GM12878 (cell line): ENCODE results near the gene GTF2F2.

Experiments
- E2F4 ChIP-seq: IDR thresholded peaks from 2 replicates; pipeline ENCODE4 v1.6.1; 2012; ENCODE audit warnings: low read depth, low read length, improper control_type of control experiment
- FOS ChIP-seq: IDR thresholded peaks from 3 replicates; pipeline ENCODE4 v1.6.1; 2011; ENCODE audit warnings: borderline replicate concordance; ENCODE audit not compliant: insufficient read length; ENCODE audit errors: extremely low read depth
- KLF5 ChIP-seq: fragments of 450-650 bp; IDR thresholded peaks from 2 replicates; pipeline ENCODE4 v1.6.1; 2014; ENCODE audit warnings: mild to moderate bottlenecking; ENCODE audit not compliant: partially characterized antibody
- MEF2B ChIP-seq: fragments of 450-650 bp; IDR thresholded peaks from 2 replicates; pipeline ENCODE4 v1.6.1; 2018; ENCODE audit warnings: mild to moderate bottlenecking, moderate library complexity; ENCODE audit not compliant: partially characterized antibody, poor library complexity, severe bottlenecking
- MLLT1 ChIP-seq: fragments of 450-650 bp; IDR thresholded peaks from 2 replicates; pipeline ENCODE4 v1.6.1; 2016; ENCODE audit warnings: mild to moderate bottlenecking
- NFYA ChIP-seq: IDR thresholded peaks from 2 replicates; pipeline ENCODE4 v1.6.1; 2011; ENCODE audit warnings: low read depth, mild to moderate bottlenecking, low read length, improper control_type of control experiment, borderline replicate concordance
- POLR2A ChIP-seq: IDR thresholded peaks from 2 replicates; pipeline ENCODE4 v1.6.1; 2011; ENCODE audit warnings: low read depth, mild to moderate bottlenecking, low read length
- REST ChIP-seq: IDR thresholded peaks from 2 replicates; pipeline ENCODE4 v1.6.1; 2012; ENCODE audit warnings: mild to moderate bottlenecking, low read depth, low read length
- SMAD5 ChIP-seq: IDR thresholded peaks from 2 replicates; pipeline ENCODE4 v1.6.1; 2016; ENCODE audit warnings: antibody characterized with exemption, low read depth
- SMC3 ChIP-seq: IDR thresholded peaks from 2 replicates; pipeline ENCODE4 v1.6.1; 2011; ENCODE audit warnings: low read length, improper control_type of control experiment, borderline replicate concordance
- SUZ12 ChIP-seq: fragments of 200-600 bp; sonication (generic); IDR thresholded peaks from one replicate; pipeline ENCODE4 v1.6.1; 2018; ENCODE audit warnings: antibody characterized with exemption, mild to moderate bottlenecking; ENCODE audit not compliant: unreplicated experiment
- TF ChIP-seq, protein P1 (sequence below), 3 experiments: IDR thresholded peaks in 2 of 3; conservative IDR thresholded peaks in 1 of 3; 2 replicates each; pipeline ENCODE4 v1.5.1; 2011; ENCODE audit warnings: low read depth in 3 of 3, low read length in 3 of 3, mild to moderate bottlenecking in 3 of 3, control low read depth in 2 of 3, moderate library complexity in 2 of 3, inconsistent platforms in 1 of 3, mixed read lengths in 1 of 3; ENCODE audit not compliant: control insufficient read depth in 2 of 3, insufficient read depth in 1 of 3; ENCODE audit errors: extremely low read depth in 1 of 3

DNA sequence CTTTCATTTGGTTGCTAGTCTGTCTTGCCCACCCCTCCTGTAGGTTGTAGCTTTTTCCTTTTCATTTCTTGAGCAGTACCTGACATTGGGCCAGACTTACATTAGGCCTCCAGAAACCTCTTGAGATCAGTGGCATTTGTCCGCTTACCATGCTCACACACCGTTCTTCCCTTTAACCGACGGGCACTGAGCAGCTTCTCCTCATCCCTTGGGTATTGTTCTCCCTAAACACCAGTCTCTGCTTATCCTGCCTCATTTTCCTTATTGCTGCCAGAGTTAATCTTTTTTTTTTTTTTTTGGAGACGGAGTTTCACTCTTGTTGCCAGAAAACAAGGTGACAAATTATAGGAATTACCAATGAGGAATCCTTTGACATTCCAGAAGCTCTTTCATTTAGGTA lies 107.7 kb downstream of the GTF2F2 start:
- TF ChIP-seq MLLT1 (no peak), NFYA (no peak), POLR2A (no peak), E2F4 (no peak), FOS (no peak), REST (no peak), MEF2B (no peak), SUZ12 (no peak), SMC3 (no peak), KLF5 (no peak), SMAD5 (no peak)
- TF ChIP-seq, protein P1, sequence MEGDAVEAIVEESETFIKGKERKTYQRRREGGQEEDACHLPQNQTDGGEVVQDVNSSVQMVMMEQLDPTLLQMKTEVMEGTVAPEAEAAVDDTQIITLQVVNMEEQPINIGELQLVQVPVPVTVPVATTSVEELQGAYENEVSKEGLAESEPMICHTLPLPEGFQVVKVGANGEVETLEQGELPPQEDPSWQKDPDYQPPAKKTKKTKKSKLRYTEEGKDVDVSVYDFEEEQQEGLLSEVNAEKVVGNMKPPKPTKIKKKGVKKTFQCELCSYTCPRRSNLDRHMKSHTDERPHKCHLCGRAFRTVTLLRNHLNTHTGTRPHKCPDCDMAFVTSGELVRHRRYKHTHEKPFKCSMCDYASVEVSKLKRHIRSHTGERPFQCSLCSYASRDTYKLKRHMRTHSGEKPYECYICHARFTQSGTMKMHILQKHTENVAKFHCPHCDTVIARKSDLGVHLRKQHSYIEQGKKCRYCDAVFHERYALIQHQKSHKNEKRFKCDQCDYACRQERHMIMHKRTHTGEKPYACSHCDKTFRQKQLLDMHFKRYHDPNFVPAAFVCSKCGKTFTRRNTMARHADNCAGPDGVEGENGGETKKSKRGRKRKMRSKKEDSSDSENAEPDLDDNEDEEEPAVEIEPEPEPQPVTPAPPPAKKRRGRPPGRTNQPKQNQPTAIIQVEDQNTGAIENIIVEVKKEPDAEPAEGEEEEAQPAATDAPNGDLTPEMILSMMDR (IDR thresholded peaks at IDR 0.05 in 2 of 3, conservative IDR thresholded peaks at IDR 0.05 in 1 of 3; ENCODE audit: control insufficient read depth in 2 of 3, extremely low read depth in 1 of 3, insufficient read depth in 1 of 3, low read depth in 3 of 3, low read length in 3 of 3) = no peak
